GM12874 (cell line): ENCODE data around the gene ADAT1.

Experiments
- TF ChIP-seq, protein P1 (sequence below): IDR thresholded peaks from 2 replicates; pipeline ENCODE4 v1.5.1; 2011; ENCODE audit warnings: low read depth, mild to moderate bottlenecking, control low read depth, low read length, moderate library complexity; ENCODE audit not compliant: insufficient read depth

Gene ADAT1

DNA sequence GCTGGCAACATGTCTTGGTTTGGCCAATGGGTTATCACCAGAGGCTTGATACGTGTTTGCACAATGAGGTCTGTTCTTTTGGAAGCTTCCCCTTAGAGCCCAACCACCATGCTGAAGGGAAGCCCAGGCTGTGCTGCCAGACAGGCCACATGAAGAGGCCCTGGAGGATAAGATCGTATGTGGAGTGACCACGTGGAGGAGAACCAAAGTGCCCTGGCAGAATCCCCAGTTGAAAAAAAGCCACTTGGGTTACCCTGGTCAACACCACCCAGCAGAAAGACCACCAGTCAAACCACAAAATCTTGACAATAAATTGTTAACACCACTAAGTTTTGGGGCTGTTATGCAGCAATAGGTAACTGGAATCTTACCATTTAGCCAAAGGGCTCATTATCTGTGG is 7.0 kb upstream of the ADAT1 start:
- TF ChIP-seq, protein P1, sequence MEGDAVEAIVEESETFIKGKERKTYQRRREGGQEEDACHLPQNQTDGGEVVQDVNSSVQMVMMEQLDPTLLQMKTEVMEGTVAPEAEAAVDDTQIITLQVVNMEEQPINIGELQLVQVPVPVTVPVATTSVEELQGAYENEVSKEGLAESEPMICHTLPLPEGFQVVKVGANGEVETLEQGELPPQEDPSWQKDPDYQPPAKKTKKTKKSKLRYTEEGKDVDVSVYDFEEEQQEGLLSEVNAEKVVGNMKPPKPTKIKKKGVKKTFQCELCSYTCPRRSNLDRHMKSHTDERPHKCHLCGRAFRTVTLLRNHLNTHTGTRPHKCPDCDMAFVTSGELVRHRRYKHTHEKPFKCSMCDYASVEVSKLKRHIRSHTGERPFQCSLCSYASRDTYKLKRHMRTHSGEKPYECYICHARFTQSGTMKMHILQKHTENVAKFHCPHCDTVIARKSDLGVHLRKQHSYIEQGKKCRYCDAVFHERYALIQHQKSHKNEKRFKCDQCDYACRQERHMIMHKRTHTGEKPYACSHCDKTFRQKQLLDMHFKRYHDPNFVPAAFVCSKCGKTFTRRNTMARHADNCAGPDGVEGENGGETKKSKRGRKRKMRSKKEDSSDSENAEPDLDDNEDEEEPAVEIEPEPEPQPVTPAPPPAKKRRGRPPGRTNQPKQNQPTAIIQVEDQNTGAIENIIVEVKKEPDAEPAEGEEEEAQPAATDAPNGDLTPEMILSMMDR: no peak

DNA sequence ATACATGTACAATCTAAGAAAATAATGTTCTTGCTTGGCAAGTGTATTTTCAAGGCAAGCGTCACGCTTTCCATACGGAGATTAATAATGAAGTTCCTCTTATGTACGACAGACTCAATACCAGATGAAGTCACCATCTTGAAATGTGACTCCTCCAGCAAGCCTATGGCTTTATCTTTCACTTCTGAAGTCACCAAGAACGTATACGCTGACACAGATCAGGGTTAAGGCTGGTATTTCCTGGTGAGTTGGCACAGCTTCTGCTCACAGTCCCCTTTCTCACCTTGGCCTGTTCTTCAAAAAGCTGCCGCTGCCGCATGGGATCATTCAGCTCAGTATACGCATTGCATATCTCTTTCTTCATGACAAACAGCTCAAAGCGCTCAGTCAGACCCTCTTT is 6.1 kb upstream of the ADAT1 start:
- TF ChIP-seq, protein P1: no peak

DNA sequence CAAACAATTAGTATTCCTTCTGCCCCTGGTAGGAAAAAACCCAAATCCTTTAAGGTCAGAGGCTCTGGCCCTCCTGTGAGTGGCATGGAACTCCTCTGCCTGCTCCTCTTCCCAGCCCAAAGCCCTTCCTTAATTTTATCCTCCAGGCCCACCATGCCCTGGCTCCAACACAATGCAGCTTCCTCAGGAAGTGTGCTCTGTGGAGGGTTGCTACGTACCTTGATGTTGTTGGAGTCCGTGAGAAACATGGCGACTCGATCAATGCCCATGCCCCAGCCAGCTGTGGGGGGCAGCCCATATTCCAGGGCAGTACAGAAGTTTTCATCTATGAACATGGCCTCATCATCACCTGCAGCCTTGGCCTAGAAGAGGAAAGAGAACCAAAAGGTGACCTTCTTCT is 5.3 kb upstream of the ADAT1 start:
- TF ChIP-seq, protein P1: no peak

DNA sequence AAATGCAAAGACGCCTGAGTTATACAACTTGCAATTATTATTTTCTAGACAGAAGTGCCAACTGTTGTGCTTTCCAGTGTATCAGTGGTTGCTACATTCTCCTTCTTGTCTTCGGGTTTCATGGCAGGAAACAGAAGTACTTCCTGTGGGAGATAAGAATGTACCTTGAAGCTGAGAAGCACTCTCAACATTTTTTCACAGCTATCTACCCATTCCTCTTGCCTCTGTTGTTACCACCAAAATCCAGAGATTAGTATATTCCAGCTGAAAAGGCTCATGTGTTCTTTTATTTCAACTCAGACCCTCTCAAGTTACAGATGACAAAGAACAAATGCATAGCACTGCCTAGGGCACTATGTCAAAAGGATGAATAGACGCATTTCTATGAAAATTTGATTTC is 4.8 kb upstream of the ADAT1 start:
- TF ChIP-seq, protein P1: no peak

DNA sequence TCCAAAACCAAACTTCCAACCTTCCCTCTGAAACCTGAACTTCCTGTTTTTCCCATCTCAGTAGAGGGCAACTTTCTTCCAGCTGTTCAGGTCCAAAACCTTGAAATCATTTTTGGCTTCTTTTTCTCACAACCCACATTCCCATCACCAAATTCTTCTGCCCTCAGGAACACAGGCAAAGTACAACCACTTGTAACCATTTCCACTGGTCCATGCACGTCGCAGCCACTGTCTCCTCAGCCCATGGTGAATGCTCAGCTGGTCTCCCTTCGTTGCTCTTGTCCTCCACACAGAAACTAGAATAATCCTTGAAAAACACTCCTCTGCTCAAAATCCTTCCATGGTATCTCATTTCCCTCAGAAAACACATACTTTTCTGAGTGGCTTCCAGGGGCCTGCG is 3.7 kb upstream of the ADAT1 start:
- TF ChIP-seq, protein P1: no peak

DNA sequence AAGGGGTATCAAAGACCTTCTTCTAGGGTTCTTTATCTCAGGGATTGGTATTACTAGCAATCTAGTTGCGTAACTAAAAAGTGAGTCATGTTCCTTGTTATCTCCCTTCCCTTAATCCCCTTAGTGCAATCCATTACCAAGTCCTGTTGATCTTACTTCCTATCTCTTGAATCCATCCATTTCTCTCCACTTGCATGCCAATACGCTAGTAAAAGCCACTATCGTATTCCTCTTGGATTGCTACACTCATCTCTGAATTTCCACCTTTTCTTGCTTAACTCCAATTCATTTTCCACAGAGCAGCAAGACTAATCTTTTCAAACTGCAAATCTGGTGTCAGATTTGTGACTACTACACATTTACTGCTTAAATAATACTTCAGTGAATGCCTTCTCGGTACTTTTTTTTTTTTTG is 1.8 kb upstream of the ADAT1 start:
- TF ChIP-seq, protein P1: no peak

DNA sequence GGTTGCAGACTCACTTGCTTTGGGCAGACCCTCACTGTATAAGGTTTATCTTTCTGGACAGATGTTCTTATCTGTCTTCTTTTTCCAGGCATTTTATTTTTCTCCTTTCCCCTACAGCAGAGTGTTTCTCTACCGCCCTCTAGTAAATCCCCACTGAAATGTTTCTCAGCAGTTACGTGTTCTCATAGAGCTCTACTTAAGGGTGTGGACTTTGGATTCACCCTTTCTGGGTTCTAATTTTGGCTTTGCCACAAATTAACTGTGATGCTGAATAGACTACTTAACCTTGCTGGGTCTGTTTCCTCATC is 2.0 kb downstream of the ADAT1 start:
- TF ChIP-seq, protein P1: peak; percentile 54
